ENCODE measurements around the gene MAPK10.

DNA sequence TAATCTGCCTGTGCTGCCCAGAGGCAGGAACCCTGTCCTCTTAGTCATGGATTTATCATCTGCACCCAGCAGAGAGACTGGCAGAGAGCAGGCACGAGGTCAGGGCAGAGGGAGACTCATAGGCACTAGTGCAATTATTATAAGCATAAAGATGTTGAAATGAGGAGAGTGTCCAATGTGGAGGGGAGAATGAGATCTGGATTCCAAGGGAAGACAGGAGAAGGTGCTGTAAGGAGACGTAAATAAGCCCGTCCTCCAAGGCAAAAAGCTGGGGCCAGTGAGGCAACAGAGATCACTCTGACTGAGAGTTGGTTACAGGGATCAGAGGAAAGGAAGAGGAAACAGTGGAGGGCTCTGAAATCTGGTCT, 406.2 kb downstream of the MAPK10 start:
- TF ChIP-seq, protein P1, sequence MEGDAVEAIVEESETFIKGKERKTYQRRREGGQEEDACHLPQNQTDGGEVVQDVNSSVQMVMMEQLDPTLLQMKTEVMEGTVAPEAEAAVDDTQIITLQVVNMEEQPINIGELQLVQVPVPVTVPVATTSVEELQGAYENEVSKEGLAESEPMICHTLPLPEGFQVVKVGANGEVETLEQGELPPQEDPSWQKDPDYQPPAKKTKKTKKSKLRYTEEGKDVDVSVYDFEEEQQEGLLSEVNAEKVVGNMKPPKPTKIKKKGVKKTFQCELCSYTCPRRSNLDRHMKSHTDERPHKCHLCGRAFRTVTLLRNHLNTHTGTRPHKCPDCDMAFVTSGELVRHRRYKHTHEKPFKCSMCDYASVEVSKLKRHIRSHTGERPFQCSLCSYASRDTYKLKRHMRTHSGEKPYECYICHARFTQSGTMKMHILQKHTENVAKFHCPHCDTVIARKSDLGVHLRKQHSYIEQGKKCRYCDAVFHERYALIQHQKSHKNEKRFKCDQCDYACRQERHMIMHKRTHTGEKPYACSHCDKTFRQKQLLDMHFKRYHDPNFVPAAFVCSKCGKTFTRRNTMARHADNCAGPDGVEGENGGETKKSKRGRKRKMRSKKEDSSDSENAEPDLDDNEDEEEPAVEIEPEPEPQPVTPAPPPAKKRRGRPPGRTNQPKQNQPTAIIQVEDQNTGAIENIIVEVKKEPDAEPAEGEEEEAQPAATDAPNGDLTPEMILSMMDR (conservative IDR thresholded peaks at IDR 0.05 in 1 of 2, IDR thresholded peaks at IDR 0.05 in 1 of 2; ENCODE audit: low read depth in 1 of 2, low read length in 2 of 2), result no peak
- no peak for TF ChIP-seq EZH2 (IDR thresholded peaks at IDR 0.05; ENCODE audit: low read length, missing control alignments)

Measured in fibroblast of lung (primary cell).